Measurements from ENCODE around the gene EFCAB8.
"Not testable (repeated sequence)": the region's sequence is repeated elsewhere in the genome, so short reads cannot be mapped to it uniquely, and the experiment has no call there.

Gene EFCAB8

DNA sequence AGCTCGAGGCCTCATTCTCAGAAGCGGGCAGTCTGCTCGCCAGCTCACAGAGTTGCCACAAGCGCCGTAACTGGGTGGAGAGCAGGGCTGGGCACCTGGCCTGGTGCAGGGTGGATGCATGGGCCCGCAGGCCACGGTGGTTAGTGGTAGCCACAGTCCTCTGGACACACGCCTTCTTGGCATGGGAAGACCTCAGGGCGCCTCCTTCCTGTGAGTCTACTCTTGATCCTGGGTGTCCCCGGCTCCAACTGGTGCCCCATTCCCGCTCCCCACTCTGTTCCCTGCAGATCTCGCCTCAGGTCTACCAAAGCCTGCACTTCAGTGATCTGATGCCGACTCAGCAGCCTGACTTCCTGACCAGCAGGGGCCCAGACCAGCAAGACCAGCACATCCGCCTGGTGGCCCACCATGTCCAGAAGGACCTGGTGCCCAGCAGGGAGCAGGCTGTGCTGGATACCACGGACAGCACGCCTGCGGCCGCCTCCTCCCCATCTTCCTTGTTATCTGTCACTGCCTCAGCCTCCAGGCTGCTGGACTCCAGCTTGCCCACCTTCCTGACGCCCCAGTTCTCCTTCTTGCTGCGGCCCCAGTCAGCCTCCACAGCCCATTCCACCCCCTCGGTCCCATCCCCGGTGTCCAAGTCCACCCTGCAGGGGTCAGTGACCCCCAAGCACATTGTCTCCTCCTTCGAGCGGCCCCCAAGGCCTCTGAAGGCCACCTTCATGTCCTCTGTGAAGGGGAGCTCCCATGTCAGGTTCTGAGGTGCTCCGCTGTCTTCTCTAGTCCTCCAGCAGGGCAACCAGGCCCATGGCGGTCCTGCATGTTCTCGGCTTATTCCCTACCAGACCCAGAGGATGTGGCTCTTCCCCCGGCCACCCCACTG is 102.4 kb downstream of the EFCAB8 start:
- no peak for DNase-seq

DNA sequence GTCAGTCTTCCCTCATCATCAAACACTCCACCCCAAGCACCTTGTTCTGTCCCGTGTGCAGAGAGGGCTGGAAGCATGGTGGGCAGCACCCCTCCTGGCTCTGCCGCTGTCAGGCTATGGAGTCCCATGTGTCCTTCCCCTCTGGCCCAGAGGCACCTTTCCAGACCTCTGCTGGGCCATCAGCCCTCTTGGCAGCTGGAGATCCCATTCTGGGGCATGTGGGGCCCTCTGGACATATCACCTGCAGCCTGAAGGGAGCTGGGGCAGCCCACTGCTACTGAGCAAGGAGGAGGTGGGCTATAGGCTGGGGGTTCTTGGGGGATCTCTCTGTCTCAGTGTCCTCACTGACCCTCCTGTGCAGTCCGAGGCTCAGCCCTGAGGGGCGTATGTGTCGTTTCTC is 103.3 kb downstream of the EFCAB8 start:
- DNase-seq, result no peak

DNA sequence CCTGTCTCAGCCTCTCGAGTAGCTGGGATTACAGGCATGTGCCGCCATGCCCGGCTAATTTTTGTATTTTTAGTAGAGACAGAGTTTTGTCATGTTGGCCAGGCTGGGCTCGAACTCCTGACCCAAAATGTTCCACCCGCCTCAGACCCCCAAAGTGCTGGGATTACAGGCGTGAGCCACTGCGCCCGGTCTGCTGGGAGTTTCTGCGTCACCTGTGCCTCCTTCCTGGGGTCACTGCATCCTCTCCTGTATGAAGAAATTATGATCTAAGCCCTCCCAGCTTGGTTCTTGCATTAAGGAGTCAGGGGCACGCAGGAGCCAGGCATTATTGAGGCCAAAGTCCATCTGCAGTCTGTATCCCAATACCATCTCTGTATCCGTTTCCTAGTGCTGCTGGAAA is 103.9 kb downstream of the EFCAB8 start:
- not testable (repeated sequence) for DNase-seq

- no peak for DNase-seq
Observed at GRCh38 chr20:32963176-32963575, 104.5 kb downstream of the EFCAB8 start.

DNA sequence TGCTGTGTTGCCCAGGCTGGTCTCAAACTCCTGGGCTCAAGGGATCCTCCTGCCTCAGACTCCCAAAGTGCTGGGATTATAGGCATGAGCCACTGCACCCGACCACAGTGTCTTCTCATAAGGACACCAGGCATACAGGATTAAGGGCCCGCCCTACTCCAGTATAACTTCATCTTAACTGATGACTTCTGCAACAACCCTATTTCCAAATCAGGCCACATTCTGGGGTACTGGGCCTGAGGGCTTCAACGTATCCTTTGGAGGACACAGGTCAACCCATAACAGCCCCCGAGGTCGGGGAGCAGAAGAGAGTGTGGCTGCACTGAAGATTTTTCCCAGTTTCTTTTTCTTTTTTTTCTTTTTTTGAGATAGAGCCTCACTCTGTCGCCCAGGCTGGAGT is 105.9 kb downstream of the EFCAB8 start:
- DNase-seq, result no peak

- DNase-seq, result no peak
Observed at GRCh38 chr20:32965115-32965514, 106.4 kb downstream of the EFCAB8 start.

GRCh38 chr20:32965581-32966373 is 107.1 kb downstream of the EFCAB8 start:
- DNase-seq, result no peak

- DNase-seq, result no peak
Observed at GRCh38 chr20:32966382-32966781, 107.7 kb downstream of the EFCAB8 start.

- no peak for DNase-seq
Observed at GRCh38 chr20:32966881-32967781, 108.4 kb downstream of the EFCAB8 start.

GRCh38 chr20:32967961-32968457 is 109.3 kb downstream of the EFCAB8 start:
- no peak for DNase-seq

GRCh38 chr20:32968478-32969241 is 109.9 kb downstream of the EFCAB8 start:
- no peak for DNase-seq

DNA sequence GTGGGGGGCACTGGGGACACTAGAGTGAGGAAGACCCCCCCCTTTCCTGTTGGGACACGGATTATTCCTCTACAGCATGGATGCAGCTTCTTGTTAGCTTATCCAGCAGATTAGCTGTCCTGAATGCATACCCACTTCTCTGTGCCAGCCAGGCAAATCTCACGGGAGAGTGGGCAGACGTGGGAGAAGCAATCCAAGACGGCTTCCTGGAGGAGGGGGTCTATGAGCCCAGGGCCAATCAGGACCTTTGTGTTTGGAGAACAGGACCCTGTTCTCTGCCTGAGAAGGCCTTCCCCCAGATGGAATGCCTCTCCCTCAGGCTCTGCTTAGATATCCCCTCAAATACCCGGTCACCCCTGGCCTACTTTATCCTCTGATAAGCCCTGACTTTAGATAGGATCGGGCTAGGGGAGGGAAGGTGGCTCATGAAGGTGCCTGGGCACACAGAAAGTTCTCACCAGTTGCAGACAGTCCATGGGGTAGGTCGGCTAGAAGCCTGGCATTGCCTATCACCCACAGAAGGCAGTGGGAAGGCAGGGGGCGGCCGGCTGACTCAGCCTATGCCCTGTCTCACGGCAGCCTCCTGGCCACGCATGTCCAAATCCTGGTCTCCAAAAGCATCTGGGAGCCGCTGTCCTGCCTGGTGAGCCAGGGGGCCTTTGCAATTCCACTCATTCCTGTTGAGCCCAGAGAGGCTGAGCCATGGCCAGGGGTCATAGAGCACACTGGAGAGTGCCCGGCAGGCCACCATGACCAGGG is 110.8 kb downstream of the EFCAB8 start:
- DNase-seq, result no peak

DNA sequence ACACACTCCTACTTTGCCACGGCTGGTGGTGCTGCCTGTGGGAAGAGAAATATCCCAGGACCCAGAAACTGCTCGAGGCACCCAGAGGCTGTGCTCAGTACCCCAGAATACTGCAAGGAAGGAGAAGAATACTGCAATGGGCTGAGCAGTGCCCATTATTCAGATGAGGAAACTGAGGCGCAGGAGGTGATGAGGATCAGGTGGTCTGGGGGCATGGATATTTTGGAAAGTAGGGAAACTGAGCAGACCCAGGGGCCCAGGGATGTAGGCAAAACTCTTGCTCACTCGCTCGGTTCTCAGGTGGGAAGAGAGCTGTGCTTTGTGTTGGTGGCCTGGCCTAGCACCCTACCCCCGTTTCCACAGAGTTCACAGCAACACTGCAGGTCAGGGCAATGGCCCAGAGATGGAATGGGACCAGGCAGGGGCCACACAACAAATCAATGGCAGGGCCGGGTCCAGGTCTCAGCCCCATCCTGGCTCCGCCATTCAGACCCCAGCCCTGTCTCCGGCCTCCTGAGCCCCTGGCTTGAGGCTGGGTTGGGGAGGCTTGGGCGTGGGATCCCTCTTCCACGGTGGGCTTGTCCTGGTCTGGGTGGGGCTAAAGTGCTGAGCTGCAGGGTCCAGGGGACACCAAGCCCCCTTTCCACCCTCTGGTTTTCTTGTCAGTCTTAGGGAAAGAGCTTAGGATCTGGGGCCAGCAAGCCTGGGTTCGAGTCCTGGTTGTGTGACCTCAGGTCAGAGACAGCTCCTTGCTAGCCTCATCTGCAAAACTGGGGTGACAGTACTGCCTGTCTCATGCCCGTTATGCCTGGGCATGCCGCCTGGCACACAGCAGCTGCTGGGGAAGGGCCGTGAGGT is 111.6 kb downstream of the EFCAB8 start:
- no peak for DNase-seq

DNA sequence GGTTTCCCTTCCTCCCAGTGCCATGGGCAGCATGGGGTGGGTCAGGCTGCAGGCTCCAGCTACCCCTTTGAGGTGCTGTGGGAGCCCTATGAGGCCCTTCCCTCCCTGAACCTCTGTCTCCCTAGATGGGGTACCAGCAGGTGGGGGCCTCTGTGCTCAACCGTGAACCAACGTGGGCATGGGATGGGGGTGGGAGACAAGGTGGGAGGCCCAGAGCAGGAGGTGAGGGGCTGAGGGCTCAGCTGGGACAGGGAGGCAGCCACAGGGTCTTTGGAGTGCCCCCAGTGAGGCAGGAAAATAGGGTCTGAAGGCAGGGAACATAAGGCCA is 112.2 kb downstream of the EFCAB8 start:
- DNase-seq, result no peak

DNA sequence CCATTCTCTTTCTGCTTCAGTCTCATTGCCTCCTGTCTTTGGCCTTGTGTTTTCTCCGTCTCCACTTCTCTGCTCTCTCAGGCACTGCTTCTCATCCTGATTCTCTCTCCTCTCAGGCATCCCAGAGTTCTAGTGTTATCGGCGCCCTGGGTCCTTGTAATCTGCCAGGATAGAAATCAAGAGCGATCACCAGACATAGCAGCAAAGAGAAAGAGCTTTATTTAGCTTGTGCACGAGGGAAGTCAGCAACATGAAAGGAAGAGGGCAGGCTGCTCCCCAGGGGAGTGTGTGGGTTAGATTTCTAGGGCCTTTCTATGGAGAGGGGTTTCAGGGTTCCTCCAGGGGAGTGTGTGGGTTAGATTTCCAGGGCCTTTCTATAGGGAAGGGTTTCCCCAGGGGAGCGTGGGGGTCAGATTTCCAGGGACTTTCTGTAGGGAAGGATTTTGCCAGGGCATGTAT is 113.0 kb downstream of the EFCAB8 start:
- no peak for DNase-seq

- DNase-seq, result no peak
Observed at GRCh38 chr20:32972181-32973076, 113.7 kb downstream of the EFCAB8 start.

DNA sequence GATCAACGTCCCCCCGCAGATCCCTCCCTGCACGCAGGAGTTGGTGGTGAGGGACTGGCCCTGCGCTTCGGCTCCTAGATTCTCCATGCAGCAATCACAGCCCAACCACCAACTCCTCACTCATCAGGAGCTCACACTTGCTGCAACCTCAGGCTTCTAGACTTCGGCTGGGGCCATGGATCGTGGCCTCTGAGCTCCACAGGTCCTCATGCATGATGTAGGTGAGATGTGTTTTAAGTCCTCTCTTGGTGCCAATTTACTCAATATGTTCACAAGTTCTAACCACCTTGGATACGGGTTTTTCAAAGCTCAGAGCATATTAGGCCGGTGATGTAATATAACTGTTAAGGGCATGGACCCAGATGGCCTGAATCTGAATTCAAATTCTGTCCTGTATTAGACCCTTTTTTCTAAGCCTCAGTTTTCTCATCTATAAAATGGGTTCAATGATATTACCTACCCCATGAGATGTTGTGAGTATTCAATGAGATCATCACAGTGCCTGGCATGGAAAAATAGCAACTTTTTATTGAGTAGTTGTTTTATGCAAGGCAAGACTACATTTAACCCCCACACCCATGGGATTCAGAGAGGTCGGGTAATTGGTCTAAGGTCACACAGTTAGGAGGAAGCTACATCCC is 114.5 kb downstream of the EFCAB8 start:
- no peak for DNase-seq

- not testable (repeated sequence) for DNase-seq
Observed at GRCh38 chr20:32974204-32975064, 115.7 kb downstream of the EFCAB8 start.
